ENCODE results near the gene OR6F1.
"Not testable (repeated sequence)": the region's sequence is repeated elsewhere in the genome, so short reads cannot be mapped to it uniquely, and the experiment has no call there.

The OR6F1 gene

GRCh38 chr1:247716546-247716945 is at the start of gene OR6F1:
OR6F1 (minus strand) TSS chr1:247716646; CDS start chr1:247712755, 3,891 bp downstream.
- no peak for TF ChIP-seq ZNF274 (IDR thresholded peaks at IDR 0.05; ENCODE audit: low read depth, low read length)
- H3K4me3 ChIP-seq (ENCODE audit: low read length): no peak within 1 kb of the TSS

GRCh38 chr1:247760456-247760855 is 44.0 kb upstream of the OR6F1 start, which contains the start of gene OR1C1:
OR1C1 (minus strand) TSS chr1:247760556; CDS start chr1:247758406, 2,150 bp downstream.
- H3K4me3 ChIP-seq (ENCODE audit: low read length): no peak within 1 kb of the TSS
- no peak for TF ChIP-seq ZNF274 (IDR thresholded peaks at IDR 0.05; ENCODE audit: low read depth, low read length)

DNA sequence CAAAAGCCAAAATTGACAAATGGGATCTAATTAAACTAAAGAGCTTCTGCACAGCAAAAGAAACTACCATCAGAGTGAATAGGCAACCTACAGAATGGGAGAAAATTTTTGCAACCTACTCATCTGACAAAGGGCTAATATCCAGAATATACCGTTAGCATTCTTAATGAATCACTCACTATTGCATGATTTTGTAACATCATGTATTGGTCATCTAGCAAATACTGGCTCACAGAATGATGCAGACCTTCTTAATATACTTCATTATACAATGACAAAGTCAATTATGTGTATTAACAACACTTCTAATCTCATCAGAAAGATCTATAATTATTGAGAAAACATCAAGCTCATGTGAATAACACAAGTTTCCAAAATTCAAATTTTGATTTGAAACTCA is 37.9 kb upstream of the OR6F1 start:
- H3K4me3 ChIP-seq (ENCODE audit: low read length): not testable (repeated sequence)

DNA sequence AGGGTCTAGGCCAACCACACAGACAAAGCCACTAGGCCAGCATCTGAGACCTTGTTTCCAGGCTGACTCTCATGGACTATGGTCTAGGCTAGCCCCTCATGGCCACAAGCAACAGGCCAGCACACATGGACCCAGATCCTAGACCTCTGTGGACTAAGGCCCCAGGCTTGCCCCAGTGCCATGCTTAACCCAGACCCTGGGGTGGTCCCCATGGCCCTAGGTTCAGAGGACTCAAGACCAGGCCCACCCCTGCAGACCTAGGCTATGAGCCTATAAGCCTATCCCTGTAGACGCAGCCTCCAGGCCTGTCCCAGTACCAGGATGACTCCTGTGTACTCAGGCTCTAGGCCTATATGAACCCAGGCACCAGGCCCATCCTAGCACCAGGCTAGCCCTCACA is 33.4 kb upstream of the OR6F1 start:
- TF ChIP-seq ZNF274 (IDR thresholded peaks at IDR 0.05; ENCODE audit: low read depth, low read length): no peak
- no peak overlapping the region for H3K4me3 ChIP-seq (ENCODE audit: low read length)

- no peak within 1 kb of the TSS for H3K4me3 ChIP-seq (ENCODE audit: low read length)
- no peak for TF ChIP-seq ZNF274 (IDR thresholded peaks at IDR 0.05; ENCODE audit: low read depth, low read length)
Measured at GRCh38 chr1:247748041-247748440, 31.6 kb upstream of the OR6F1 start, which contains the start of gene OR14A2. OR14A2 (minus strand) TSS chr1:247748141.

- H3K4me3 ChIP-seq (ENCODE audit: low read length): no peak overlapping the region
- TF ChIP-seq ZNF274 (IDR thresholded peaks at IDR 0.05; ENCODE audit: low read depth, low read length): no peak
Measured at GRCh38 chr1:247747616-247748015, 31.2 kb upstream of the OR6F1 start.

GRCh38 chr1:247746391-247746935 is 30.0 kb upstream of the OR6F1 start:
- no peak for TF ChIP-seq ZNF274 (IDR thresholded peaks at IDR 0.05; ENCODE audit: low read depth, low read length)
- H3K4me3 ChIP-seq (ENCODE audit: low read length): no peak overlapping the region

DNA sequence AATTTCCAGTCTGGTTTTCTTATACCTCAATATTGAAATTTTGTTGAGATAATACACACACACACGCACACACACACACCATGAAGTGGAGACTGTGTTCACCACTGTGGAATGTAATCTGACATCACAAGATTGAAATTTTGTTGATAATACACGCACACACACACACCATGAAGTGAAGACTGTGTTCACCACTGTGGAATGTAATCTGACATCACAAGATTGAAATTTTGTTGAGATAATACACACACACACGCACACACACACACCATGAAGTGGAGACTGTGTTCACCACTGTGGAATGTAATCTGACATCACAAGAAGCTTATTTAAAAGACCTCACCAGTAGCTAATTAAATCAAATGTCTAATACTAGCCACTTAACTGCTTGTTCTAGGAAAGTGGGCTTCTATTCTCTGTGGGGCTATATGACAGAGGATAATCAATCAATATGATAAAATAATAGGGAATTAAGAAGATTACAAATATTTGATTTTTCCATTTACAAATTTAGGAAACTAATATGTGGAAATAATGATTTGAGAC is 25.8 kb upstream of the OR6F1 start:
- H3K4me3 ChIP-seq (ENCODE audit: low read length): not testable (repeated sequence)

DNA sequence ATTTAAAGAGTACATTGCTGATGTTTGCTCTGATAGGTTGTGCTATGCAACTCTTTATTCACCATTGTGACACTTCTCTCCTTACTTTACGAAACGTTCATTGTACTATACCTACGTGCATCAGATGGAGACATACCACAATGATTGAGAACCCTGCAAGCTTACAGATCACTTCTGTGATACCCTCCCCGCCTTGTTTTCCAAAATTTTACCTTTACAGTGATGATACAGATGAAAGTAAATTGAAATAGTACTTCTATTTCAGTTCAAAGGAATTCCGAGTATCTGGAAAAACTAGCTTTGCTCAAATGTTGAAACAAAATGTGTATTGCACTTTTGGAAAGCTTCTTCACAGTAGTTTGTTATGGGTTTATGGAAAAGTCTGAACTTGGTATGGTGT is 25.3 kb upstream of the OR6F1 start:
- H3K4me3 ChIP-seq (ENCODE audit: low read length): no peak overlapping the region
- no peak for TF ChIP-seq ZNF274 (IDR thresholded peaks at IDR 0.05; ENCODE audit: low read depth, low read length)

DNA sequence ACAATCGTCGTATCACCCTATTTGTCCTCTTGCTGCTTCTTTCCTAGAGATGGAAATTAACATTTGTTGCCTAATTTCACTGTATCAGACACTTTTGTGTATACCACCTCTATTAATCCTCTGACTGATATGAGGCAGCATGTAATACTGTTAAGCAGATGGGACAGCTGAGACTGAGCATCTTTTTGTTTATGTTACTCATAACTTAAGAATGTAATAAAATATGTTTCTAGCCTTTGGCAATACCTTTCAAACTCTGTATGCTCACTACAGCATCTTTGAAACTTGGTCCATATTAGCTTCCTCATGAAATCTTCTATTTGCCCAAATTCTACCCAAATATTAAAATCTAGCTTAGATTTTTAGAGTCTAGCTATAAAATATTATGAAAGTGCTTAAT is 24.3 kb upstream of the OR6F1 start:
- TF ChIP-seq ZNF274 (IDR thresholded peaks at IDR 0.05; ENCODE audit: low read depth, low read length): no peak

GRCh38 chr1:247738315-247738714 is 21.9 kb upstream of the OR6F1 start, which contains the start of gene OR14K1:
OR14K1 (plus strand) TSS chr1:247738615; CDS start chr1:247738615, 0 bp downstream.
- H3K4me3 ChIP-seq (ENCODE audit: low read length): no peak within 1 kb of the TSS
- no peak for TF ChIP-seq ZNF274 (IDR thresholded peaks at IDR 0.05; ENCODE audit: low read depth, low read length)

More for the DNA sequence above, 24.3 kb upstream of the OR6F1 start:
- no peak overlapping the region for H3K4me3 ChIP-seq (ENCODE audit: low read length)

DNA sequence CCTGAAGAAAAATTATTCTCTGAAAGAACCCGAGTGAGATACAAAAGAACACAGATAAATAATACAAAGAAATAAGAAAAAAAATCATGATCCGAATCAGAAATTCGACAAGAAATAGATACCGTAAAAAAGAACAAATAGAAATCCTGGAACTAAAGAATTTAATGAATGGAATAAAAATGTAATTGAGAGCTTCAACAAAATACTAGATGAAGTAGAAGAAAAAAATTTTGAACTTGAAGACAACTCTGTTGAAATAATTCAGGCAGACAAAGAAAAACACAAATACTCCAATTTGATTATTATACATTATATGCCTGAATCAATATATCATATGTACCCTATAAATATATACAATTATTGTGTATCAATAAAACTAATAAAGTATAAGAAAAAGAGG is 4.8 kb upstream of the OR6F1 start:
- no peak overlapping the region for H3K4me3 ChIP-seq (ENCODE audit: low read length)
- TF ChIP-seq ZNF274 (IDR thresholded peaks at IDR 0.05; ENCODE audit: low read depth, low read length): no peak

- no peak overlapping the region for H3K4me3 ChIP-seq (ENCODE audit: low read length)
- no peak for TF ChIP-seq ZNF274 (IDR thresholded peaks at IDR 0.05; ENCODE audit: low read depth, low read length)
Measured at GRCh38 chr1:247713753-247714152, 2.7 kb downstream of the OR6F1 start.

GRCh38 chr1:247710681-247711080 is 5.8 kb downstream of the OR6F1 start:
- H3K4me3 ChIP-seq (ENCODE audit: low read length): not testable (repeated sequence)

DNA sequence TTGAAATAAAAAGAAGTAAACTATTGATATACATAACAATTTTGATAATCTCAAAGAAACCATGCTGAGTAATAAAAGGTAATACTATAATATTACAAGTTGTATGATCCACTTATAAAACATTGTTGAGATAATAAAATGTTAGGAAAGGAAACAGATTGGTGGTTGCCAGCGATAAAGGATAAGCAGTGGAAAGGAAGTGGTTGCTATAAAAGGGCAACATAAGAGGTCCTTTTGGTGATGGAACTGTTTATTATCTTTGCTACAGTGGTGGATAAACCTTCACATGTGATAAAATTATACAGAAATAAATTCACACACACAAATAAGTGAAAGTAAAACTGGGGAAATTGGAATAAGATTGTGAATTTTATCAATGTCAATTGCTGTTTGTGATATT is 15.1 kb downstream of the OR6F1 start:
- no peak for TF ChIP-seq ZNF274 (IDR thresholded peaks at IDR 0.05; ENCODE audit: low read depth, low read length)
- H3K4me3 ChIP-seq (ENCODE audit: low read length): no peak overlapping the region
